SK-N-SH (cell line): ENCODE measurements around the gene HOXA2. TPM values are rescaled to one million over a fixed set of nuclear protein-coding genes. Genes with fewer than 3 reads are reported as not detected.

Experiments
- CTCF ChIA-PET: fragments of 300-600, 350-600 bp; formaldehyde crosslinking; extraction: SDS; loops from one replicate; lab custom pipeline; 2021; lab: Yijun Ruan, JAX
- POLR2A ChIA-PET: fragments of 350-600 bp; sonication (Branson Sonifier 250); formaldehyde crosslinking; extraction: SDS; loops from one replicate; lab custom pipeline; 2020; ENCODE audit warnings: antibody characterized with exemption, inconsistent platforms; lab: Yijun Ruan, JAX
- DNase-seq: peaks from one replicate; pipeline ENCODE4 v3.0.0; 2012
- H2AFZ ChIP-seq: fragments of 200-600 bp; sonication (generic); 2 replicates; pipeline ENCODE4 v1.8.1; 2016; ENCODE audit warnings: antibody characterized with exemption, mild to moderate bottlenecking, low read depth
- H3F3A ChIP-seq: fragments of 200-600 bp; sonication (generic); replicated peaks from 2 replicates; pipeline ENCODE3; 2016; ENCODE audit warnings: antibody characterized with exemption, mild to moderate bottlenecking; ENCODE audit not compliant: insufficient read depth
- H3K27ac ChIP-seq, 2 experiments: fragments of 200-500 bp in 1 of 2; fragments of 200-600 bp in 1 of 2; sonication (Bioruptor generic) in 1 of 2; sonication (generic), shearing (Covaris generic) in 1 of 2; 2 replicates each; pipeline versions ENCODE4 v1.5.1 to v1.6.1; 2014 to 2016; ENCODE audit warnings: low read depth in 2 of 2, inconsistent platforms in 1 of 2, low read length in 1 of 2, mild to moderate bottlenecking in 1 of 2, mixed read lengths in 1 of 2
- H3K27me3 ChIP-seq: fragments of 200-600 bp; sonication (generic), shearing (Covaris generic); 2 replicates; pipeline ENCODE4 v1.6.1; 2016; ENCODE audit warnings: mixed run types; ENCODE audit not compliant: insufficient read depth
- H3K36me3 ChIP-seq, 2 experiments: fragments of 200-500 bp in 1 of 2; fragments of 200-600 bp in 1 of 2; sonication (Bioruptor generic) in 1 of 2; sonication (generic) in 1 of 2; replicated peaks in 1 of 2; 2 replicates each; pipeline versions ENCODE3 to v1.5.1; 2014 to 2016; ENCODE audit warnings: low read length in 1 of 2, mild to moderate bottlenecking in 1 of 2; ENCODE audit not compliant: insufficient read depth in 2 of 2, control insufficient read depth in 1 of 2
- H3K4me1 ChIP-seq, 2 experiments: fragments of 200-500 bp in 1 of 2; fragments of 200-600 bp in 1 of 2; sonication (Bioruptor generic) in 1 of 2; sonication (generic), shearing (Covaris generic) in 1 of 2; 2 replicates each; pipeline versions ENCODE4 v1.5.1 to v1.6.1; 2014 to 2016; ENCODE audit warnings: low read depth in 1 of 2, low read length in 1 of 2, mixed run types in 1 of 2; ENCODE audit not compliant: insufficient read depth in 2 of 2, control insufficient read depth in 1 of 2
- H3K4me2 ChIP-seq: fragments of 200-600 bp; sonication (generic), shearing (Covaris generic); 2 replicates; pipeline ENCODE4 v1.6.1; 2017; ENCODE audit warnings: mixed run types
- H3K4me3 ChIP-seq, 2 experiments: fragments of 200-500 bp in 1 of 2; fragments of 200-600 bp in 1 of 2; sonication (Bioruptor generic) in 1 of 2; sonication (generic), shearing (Covaris generic) in 1 of 2; 2 replicates each; pipeline versions ENCODE4 v1.5.1 to v1.8.1; 2014 to 2016; ENCODE audit warnings: low read depth in 2 of 2, inconsistent platforms in 1 of 2, low read length in 1 of 2, mild to moderate bottlenecking in 1 of 2, mixed read lengths in 1 of 2, moderate library complexity in 1 of 2
- H3K79me2 ChIP-seq: fragments of 200-600 bp; sonication (generic); 2 replicates; pipeline ENCODE4 v1.8.1; 2017; ENCODE audit warnings: mild to moderate bottlenecking; ENCODE audit not compliant: insufficient read depth
- H3K9ac ChIP-seq: fragments of 200-600 bp; sonication (generic); 2 replicates; pipeline ENCODE4 v1.6.1; 2017; ENCODE audit warnings: mixed run types
- H3K9me2 ChIP-seq: fragments of 200-600 bp; sonication (generic); 2 replicates; pipeline ENCODE4 v1.6.1; 2017; ENCODE audit warnings: mixed run types
- H3K9me3 ChIP-seq: fragments of 200-600 bp; sonication (generic); 2 replicates; pipeline ENCODE4 v1.6.1; 2017; ENCODE audit warnings: mixed run types, mild to moderate bottlenecking, moderate library complexity
- H4K20me1 ChIP-seq: fragments of 200-600 bp; sonication (generic); 2 replicates; pipeline ENCODE4 v1.6.1; 2017; ENCODE audit warnings: mild to moderate bottlenecking, mixed run types; ENCODE audit not compliant: insufficient read depth
- FOSL2 ChIP-seq: IDR thresholded peaks from 2 replicates; pipeline ENCODE4 v1.4.0; 2012; ENCODE audit warnings: low read depth, mild to moderate bottlenecking, moderate library complexity, borderline replicate concordance
- GABPA ChIP-seq: IDR thresholded peaks from 2 replicates; pipeline ENCODE4 v1.4.0; 2012; ENCODE audit warnings: low read depth, mild to moderate bottlenecking
- GATA2 ChIP-seq: sonication (generic); formaldehyde crosslinking; IDR thresholded peaks from 2 replicates; pipeline ENCODE4 v1.5.0; 2020; ENCODE audit warnings: mild to moderate bottlenecking, missing genetic modification reagents
- MEF2A ChIP-seq: IDR thresholded peaks from 2 replicates; pipeline ENCODE4 v1.4.0; 2012; ENCODE audit warnings: low read depth, borderline replicate concordance
- MXI1 ChIP-seq: IDR thresholded peaks from 2 replicates; pipeline ENCODE4 v1.6.1; 2012; ENCODE audit warnings: mild to moderate bottlenecking, low read depth, low read length, improper control_type of control experiment
- NFIC ChIP-seq: IDR thresholded peaks from 2 replicates; pipeline ENCODE4 v1.4.0; 2012; ENCODE audit warnings: borderline replicate concordance
- TAF1 ChIP-seq: IDR thresholded peaks from 2 replicates; pipeline ENCODE4 v1.6.1; 2012; ENCODE audit warnings: low read depth, mild to moderate bottlenecking, low read length, moderate library complexity, borderline replicate concordance
- TEAD4 ChIP-seq: IDR thresholded peaks from 2 replicates; pipeline ENCODE4 v1.4.0; 2012; ENCODE audit warnings: mild to moderate bottlenecking, borderline replicate concordance; ENCODE audit not compliant: insufficient read depth
- WGBS: methylation state at CpG from one replicate; pipeline ENCODE4 v1.1.6; 2017; ENCODE audit warnings: low lambda C conversion rate; 5-methylcytosine and 5-hydroxymethylcytosine counted together
- polyA plus RNA-seq, 3 experiments: library from polyadenylated mRNA; depleted of rRNA; stranded (reverse); fragments of >200 nt; gene quantifications; 2 replicates each; pipeline ENCODE4 v1.2.3, GENCODE V29; 2012
- TF ChIP-seq, protein P1 (sequence below): fragments of 200-600 bp; sonication (generic); IDR thresholded peaks from 2 replicates; pipeline ENCODE4 v1.6.1; 2017; ENCODE audit warnings: antibody characterized with exemption, mild to moderate bottlenecking, moderate library complexity
- TF ChIP-seq, protein P2 (sequence below): fragments of 150-350 bp; IDR thresholded peaks from 2 replicates; pipeline ENCODE4 v1.6.1; 2017; ENCODE audit warnings: antibody characterized with exemption, low read length, low read depth, borderline replicate concordance
- TF ChIP-seq, protein P3 (sequence below): fragments of 150-350 bp; IDR thresholded peaks from 2 replicates; pipeline ENCODE4 v1.6.1; 2016; ENCODE audit warnings: mild to moderate bottlenecking, low read depth, low read length

The HOXA2 gene
- polyA plus RNA-seq, 1 of the 3 experiments (the other 2 are of a cell fraction) = not detected

DNA sequence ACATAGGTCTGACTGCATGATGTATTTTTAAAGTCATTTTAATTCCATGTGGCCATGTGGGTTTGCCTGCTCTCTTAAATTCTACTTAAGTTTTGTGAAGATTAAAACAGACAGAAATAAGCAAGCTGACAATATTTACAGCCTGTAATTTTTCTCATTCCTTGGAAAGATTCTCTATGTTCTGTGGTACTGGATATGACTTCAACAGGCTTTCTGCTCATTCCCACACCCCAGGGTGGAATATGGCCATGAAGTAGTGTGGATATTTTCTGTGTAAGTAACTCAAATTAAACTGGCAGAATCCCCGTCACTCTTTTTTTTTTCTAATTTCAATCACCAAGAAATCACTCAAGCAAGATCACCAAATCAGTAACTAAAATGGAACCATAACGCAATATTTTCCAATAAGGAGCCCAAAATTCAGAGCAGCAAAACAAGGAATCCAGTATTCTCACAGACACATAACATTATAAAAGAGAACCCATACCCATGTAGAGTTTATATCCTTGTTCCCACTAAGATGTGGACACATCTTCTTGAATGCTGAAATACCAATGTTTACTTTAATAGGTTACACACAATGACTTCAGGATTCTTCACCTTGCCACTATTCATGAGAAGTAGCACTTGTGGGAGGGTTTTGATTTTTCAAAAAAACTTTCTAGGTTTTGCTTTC lies 35.3 kb upstream of the HOXA2 start:
- Histone ChIP-seq H3K79me2 (no peaks in the 10 kb centered on the region), H3K36me3 (no peaks in the 10 kb centered on the region), H3K27ac (no peak overlapping the region), H3K9ac (no peak overlapping the region), H2AFZ (no peak overlapping the region), H3K9me3 (no peaks in the 10 kb centered on the region), H3F3A (no peaks in the 10 kb centered on the region), H3K9me2 (no peaks in the 10 kb centered on the region), H3K27me3 (peaks cover 100% of the 10 kb centered on the region), H3K4me2 (no peak overlapping the region), H4K20me1 (no peaks in the 10 kb centered on the region), H3K4me3 (no peak overlapping the region), H3K4me1 (no peaks in the 10 kb centered on the region)
- POLR2A ChIA-PET = no interaction called here
- CTCF ChIA-PET = interaction anchor here (0.6 kb wide), 1 partner anchor 13 kb away, joined by 3 read pairs; no protein-coding TSS in a partner anchor
- TF ChIP-seq MXI1 (no peak), MEF2A (no peak)
- WGBS = 7% methylated on average over 2 of the region's 2 CpGs
- DNase-seq = no peak

DNA sequence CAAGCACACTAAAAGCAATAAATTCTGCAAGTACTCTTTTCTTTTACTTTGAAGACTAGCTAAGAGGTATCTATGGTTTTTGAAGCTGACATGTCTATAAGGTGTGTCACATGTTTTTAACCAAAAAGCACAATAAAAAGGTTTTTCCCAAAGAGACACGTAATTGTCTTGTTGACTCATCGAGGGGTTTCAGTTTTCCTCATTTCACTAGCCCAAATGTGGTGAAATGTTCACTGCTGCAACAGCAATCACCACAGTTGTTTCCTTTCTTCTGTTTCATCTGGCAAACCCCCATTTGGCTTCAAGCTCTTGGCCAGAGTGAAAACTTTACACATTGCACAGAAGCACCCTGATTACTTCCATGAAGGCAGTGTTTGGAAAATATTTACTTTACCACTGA lies 31.9 kb upstream of the HOXA2 start:
- H2AFZ ChIP-seq = no peak overlapping the region
- peaks cover 94% of the 10 kb centered on the region for H3K27me3 ChIP-seq
- no peak for TF ChIP-seq FOSL2
- no peak for TF ChIP-seq TAF1
- TF ChIP-seq, protein P1, sequence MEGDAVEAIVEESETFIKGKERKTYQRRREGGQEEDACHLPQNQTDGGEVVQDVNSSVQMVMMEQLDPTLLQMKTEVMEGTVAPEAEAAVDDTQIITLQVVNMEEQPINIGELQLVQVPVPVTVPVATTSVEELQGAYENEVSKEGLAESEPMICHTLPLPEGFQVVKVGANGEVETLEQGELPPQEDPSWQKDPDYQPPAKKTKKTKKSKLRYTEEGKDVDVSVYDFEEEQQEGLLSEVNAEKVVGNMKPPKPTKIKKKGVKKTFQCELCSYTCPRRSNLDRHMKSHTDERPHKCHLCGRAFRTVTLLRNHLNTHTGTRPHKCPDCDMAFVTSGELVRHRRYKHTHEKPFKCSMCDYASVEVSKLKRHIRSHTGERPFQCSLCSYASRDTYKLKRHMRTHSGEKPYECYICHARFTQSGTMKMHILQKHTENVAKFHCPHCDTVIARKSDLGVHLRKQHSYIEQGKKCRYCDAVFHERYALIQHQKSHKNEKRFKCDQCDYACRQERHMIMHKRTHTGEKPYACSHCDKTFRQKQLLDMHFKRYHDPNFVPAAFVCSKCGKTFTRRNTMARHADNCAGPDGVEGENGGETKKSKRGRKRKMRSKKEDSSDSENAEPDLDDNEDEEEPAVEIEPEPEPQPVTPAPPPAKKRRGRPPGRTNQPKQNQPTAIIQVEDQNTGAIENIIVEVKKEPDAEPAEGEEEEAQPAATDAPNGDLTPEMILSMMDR = no peak
- TF ChIP-seq TEAD4 = no peak
- no peak for TF ChIP-seq GATA2 (CRISPR knock-in tag)
- TF ChIP-seq, protein P2, sequence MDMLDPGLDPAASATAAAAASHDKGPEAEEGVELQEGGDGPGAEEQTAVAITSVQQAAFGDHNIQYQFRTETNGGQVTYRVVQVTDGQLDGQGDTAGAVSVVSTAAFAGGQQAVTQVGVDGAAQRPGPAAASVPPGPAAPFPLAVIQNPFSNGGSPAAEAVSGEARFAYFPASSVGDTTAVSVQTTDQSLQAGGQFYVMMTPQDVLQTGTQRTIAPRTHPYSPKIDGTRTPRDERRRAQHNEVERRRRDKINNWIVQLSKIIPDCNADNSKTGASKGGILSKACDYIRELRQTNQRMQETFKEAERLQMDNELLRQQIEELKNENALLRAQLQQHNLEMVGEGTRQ = no peak
- TF ChIP-seq GABPA = no peak
- TF ChIP-seq, protein P3, sequence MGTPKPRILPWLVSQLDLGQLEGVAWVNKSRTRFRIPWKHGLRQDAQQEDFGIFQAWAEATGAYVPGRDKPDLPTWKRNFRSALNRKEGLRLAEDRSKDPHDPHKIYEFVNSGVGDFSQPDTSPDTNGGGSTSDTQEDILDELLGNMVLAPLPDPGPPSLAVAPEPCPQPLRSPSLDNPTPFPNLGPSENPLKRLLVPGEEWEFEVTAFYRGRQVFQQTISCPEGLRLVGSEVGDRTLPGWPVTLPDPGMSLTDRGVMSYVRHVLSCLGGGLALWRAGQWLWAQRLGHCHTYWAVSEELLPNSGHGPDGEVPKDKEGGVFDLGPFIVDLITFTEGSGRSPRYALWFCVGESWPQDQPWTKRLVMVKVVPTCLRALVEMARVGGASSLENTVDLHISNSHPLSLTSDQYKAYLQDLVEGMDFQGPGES = no peak
- no peak for TF ChIP-seq NFIC
- TF ChIP-seq, all 33 proteins: peak for 0
- no peak overlapping the region for H3K9ac ChIP-seq
- CTCF ChIA-PET = interaction anchor here (0.9 to 5.8 kb wide), 3 partner anchors 9 to 258 kb away, joined by 3 to 36 read pairs (median 3); partner anchors contain the start of gene HOXA5
- H3F3A ChIP-seq = no peaks in the 10 kb centered on the region
- no peak overlapping the region for H3K27ac ChIP-seq
- H3K9me2 ChIP-seq = no peaks in the 10 kb centered on the region
- no peaks in the 10 kb centered on the region for H3K9me3 ChIP-seq
- H3K79me2 ChIP-seq = no peaks in the 10 kb centered on the region
- POLR2A ChIA-PET = no interaction called here
- WGBS = 11% methylated on average over 2 of the region's 2 CpGs
- no peak for DNase-seq
- H3K4me2 ChIP-seq = no peak overlapping the region
- no peak overlapping the region for H3K4me3 ChIP-seq
- H3K36me3 ChIP-seq = no peaks in the 10 kb centered on the region
- H3K4me1 ChIP-seq = peaks cover 0 to 4% of the 10 kb centered on the region in 2 experiments; a peak in 1 of 4 replicates
- H4K20me1 ChIP-seq = no peaks in the 10 kb centered on the region
